GM19468 (cell line): Measurements from ENCODE around the gene TNS3.

Experiments
- ATAC-seq: cut with Tn5 transposase; IDR thresholded peaks from one replicate; pipeline ENCODE4 v1.9.1; 2021; ENCODE audit warnings: mild to moderate bottlenecking, moderate library complexity, moderate number of reproducible peaks; ENCODE audit not compliant: unreplicated experiment; ENCODE audit errors: extremely low read depth

TNS3 gene

GRCh38 chr7:47568547-47568946 lies 13.4 kb downstream of the TNS3 start:
- no peak for ATAC-seq

GRCh38 chr7:47568056-47568455 lies 13.9 kb downstream of the TNS3 start:
- ATAC-seq, result no peak

GRCh38 chr7:47565640-47566250 lies 16.2 kb downstream of the TNS3 start:
- ATAC-seq, result no peak

- no peak for ATAC-seq
Observed at GRCh38 chr7:47563521-47563920, 18.4 kb downstream of the TNS3 start.

- no peak for ATAC-seq
Observed at GRCh38 chr7:47561715-47562446, 20.0 kb downstream of the TNS3 start.

- no peak for ATAC-seq
Observed at GRCh38 chr7:47559306-47560220, 22.3 kb downstream of the TNS3 start.

- ATAC-seq, result no peak
Observed at GRCh38 chr7:47557694-47558670, 23.9 kb downstream of the TNS3 start.

- no peak for ATAC-seq
Observed at GRCh38 chr7:47557317-47557693, 24.6 kb downstream of the TNS3 start.

- no peak for ATAC-seq
Observed at GRCh38 chr7:47556511-47557180, 25.3 kb downstream of the TNS3 start.

- no peak for ATAC-seq
Observed at GRCh38 chr7:47553309-47553708, 28.6 kb downstream of the TNS3 start.

- ATAC-seq, result peak; percentile 93
Observed at GRCh38 chr7:47552621-47553020, 29.3 kb downstream of the TNS3 start.

GRCh38 chr7:47551668-47552440 lies 30.1 kb downstream of the TNS3 start:
- no peak for ATAC-seq

GRCh38 chr7:47550788-47551470 lies 31.0 kb downstream of the TNS3 start:
- no peak for ATAC-seq

GRCh38 chr7:47549916-47550315 lies 32.0 kb downstream of the TNS3 start:
- ATAC-seq, result no peak

GRCh38 chr7:47549397-47549796 lies 32.5 kb downstream of the TNS3 start:
- no peak for ATAC-seq

- ATAC-seq, result no peak
Observed at GRCh38 chr7:47548546-47548945, 33.4 kb downstream of the TNS3 start.

- ATAC-seq, result no peak
Observed at GRCh38 chr7:47546733-47547494, 35.0 kb downstream of the TNS3 start.
